ENCODE data around the gene ZNF580.
A peak's percentile ranks its signal among the peaks of the same experiment; 100 is the strongest.

The ZNF580 gene

GRCh38 chr19:55679343-55680257 is 38.8 kb downstream of the ZNF580 start:
- DNase-seq (ENCODE audit: low spot score) = no peak

DNA sequence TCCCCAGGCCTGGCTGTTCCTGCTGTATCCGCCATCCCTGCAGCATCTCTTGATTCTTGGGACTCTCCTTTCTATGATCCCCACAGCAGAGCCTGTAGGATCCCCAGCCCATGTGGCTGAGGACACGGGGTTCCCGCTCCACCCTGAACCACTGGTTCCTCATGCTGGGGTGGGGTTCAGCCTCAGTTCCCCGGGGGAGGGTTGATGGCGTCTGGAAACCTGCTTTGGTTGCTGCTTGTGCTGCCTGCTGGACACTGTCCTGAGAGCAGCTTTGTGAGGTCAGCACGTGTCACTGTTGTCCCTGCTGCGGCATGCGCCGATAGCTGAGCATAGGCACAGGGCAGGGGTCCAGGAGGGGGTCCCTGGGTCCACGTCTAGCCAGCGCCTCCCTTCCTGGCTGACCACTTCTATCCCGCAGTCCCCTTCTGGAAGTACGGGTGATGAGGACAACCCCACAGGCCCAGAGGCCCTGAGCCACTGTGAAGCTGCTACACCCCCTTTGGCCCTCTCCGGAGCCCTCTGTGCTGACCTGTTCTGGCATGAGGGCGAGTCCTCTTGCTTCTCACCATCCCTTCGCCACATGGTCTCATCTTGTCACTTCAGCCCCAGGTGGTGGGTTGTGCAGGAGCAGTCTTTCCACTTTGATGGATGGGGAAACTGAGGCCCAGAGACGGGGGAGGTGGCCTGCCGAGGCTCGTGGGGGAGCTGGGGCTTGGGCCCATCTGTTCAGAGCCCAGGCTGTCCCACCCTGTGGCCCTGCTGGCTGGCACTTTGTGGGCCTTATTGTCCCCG is 39.7 kb downstream of the ZNF580 start:
- DNase-seq (ENCODE audit: low spot score) = no peak

- DNase-seq (ENCODE audit: low spot score) = no peak
Observed at GRCh38 chr19:55681131-55682092, 40.6 kb downstream of the ZNF580 start.

- no peak for DNase-seq (ENCODE audit: low spot score)
Observed at GRCh38 chr19:55683449-55684261, 42.9 kb downstream of the ZNF580 start.

DNA sequence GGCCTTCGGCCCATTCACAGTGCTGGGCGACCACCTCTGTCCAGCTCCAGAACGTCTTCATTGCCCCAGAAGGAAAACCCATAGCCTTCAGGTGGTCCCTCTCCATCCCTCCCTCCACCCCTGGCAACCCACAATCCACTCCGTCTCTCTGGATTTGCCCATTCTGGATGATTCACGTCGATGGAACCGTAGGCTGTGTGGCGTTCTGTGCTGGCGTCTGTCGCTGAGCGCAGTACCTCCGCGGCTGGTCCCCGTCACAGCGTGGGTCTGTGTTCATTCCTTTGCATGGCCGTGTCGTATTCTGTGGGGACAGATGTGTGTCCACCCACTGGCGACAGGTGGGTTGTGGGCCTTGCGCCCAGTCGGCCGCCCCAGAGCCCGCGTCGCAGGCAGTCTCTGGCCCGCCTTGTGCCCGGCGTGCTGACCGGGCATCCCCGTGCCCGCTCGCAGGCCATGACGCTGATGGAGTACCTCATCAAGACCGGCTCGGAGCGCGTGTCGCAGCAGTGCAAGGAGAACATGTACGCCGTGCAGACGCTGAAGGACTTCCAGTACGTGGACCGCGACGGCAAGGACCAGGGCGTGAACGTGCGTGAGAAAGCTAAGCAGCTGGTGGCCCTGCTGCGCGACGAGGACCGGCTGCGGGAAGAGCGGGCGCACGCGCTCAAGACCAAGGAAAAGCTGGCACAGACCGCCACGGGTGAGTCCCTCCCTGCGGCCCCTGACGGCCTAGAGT is 44.3 kb downstream of the ZNF580 start:
- DNase-seq (ENCODE audit: low spot score) = no peak

DNA sequence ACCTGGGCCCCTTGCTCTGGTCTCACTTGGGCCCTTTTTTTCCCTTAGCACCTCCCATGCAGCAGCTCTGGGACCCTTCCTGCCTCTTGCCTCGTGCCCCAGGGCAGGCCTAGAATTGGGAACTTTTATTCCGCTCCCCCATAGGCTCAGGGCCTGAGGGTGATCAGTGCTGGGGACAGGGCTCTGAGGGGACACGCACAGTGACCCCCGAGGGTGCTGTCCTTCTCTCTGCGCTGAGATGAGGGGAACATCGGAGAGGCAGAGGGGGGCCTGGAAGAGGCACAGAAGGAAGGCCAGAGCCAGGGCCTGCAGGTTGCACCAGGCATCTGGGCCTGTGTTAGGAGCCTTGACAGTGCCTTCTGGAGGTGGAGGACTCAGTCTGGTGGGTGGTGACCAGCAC is 45.0 kb downstream of the ZNF580 start:
- no peak for DNase-seq (ENCODE audit: low spot score)

DNA sequence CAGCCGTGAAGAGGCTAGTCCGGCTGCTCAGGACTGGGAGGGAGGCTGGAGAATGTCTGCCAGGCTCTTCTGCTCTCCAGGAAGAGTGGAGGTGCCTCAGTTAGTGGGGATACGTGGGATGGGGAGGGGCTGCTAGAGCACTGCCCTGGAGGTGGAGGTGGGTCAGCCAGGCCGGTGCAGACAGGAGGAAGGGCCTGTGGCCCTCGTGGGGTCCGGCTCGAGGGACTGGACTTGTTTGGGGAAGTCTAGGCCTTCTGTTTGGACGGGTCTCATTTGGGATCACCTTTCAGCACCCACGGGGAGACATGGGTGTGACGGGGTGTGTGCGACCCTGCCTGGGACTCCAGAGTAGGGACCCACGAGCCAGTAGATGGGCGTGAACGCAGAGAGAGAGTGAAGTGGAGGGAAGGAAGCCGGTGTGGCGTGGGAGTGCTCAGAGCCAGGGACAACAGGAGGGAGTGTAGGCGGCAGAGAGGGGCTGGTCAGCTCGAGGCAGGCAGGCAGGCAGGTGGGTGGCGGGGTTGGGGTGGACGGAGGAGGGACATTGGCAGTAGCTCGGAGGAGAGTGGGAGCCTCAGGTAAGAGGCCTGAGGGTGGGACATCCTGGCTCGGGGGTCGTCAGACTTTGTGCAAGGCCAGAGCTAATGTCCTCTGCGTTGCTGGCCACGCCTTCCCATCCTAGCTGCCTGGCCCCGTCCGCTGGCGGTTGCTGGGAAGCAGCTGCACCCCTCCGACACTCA is 45.7 kb downstream of the ZNF580 start:
- no peak for DNase-seq (ENCODE audit: low spot score)

GRCh38 chr19:55687281-55688201 is 46.7 kb downstream of the ZNF580 start:
- DNase-seq (ENCODE audit: low spot score) = no peak

- DNase-seq (ENCODE audit: low spot score) = peak; percentile 38
Observed at GRCh38 chr19:55688422-55689218, 47.8 kb downstream of the ZNF580 start.

GRCh38 chr19:55689411-55690108 is 48.8 kb downstream of the ZNF580 start:
- DNase-seq (ENCODE audit: low spot score) = no peak

GRCh38 chr19:55690109-55690768 is 49.4 kb downstream of the ZNF580 start:
- no peak for DNase-seq (ENCODE audit: low spot score)

DNA sequence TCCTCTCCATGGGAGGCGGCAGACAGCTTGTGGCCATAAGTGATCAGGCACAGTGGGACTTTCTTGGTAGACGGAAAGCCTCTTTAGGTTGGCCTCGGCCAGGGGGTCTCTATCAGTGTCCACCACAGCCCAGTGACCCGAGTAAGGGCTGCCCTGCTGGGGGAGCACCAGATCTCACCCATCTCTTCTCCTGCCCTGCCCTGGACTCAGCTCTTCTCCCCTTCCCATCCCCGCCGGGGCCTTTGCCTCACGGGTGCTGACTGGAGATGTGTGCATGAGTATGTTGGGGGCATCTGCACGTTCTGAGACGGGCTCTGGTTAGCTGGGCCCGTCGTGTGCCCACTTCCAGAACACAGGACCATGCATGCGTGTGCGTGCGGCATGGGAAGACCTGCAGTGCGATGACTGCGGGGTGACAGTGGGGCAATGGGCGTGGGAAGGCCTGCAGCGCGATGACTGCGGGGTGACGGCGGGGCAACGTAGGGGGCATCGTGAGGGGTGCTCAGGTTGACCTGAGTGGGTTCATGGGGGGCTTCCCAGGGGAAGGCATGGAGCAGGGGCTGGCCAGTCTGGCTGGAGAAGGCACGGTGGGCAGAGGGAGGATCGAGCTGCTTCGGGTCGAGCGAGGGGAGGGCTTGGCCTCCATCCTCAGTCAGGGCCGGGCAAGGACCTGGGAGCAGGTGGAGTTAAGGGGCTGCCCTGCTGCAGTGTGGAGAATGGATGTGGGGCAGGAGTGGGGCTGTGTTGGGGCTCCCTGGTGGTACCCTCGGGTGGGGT is 50.2 kb downstream of the ZNF580 start:
- no peak for DNase-seq (ENCODE audit: low spot score)

DNA sequence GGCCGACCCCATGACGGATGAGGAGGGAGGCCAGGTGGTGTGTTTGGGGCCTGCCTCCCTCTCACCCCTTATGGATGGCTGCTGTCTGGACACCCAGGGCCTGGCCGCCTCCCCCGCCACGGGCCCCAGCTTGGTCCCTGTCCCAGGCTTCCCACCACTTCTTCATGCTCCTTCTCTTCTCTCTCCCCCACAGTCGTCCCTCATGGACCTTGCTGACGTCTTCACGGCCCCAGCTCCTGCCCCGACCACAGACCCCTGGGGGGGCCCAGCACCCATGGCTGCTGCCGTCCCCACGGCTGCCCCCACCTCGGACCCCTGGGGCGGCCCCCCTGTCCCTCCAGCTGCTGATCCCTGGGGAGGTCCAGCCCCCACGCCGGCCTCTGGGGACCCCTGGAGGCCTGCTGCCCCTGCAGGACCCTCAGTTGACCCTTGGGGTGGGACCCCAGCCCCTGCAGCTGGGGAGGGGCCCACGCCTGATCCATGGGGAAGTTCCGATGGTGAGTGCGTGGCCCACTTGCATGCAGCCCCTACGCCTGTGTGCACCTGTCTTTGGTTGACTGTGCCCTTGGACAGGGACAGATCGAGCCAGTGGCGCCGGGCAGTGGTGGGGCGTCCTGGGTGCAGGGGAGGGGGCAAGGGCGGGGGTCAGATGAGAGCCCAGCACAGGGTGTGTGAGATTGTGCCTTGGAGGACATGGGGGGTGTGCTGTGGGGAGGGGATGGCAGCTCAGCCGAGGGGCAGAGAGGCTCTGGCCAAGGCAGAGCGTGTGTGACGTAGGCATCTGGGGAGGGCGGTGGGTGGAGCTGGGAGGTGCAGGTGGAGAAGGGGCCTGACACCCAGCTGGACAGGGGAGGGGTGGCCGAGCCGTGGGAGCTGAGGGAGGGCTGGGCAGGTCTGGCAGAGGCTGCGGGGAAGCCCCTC is 51.0 kb downstream of the ZNF580 start:
- no peak for DNase-seq (ENCODE audit: low spot score)

DNA sequence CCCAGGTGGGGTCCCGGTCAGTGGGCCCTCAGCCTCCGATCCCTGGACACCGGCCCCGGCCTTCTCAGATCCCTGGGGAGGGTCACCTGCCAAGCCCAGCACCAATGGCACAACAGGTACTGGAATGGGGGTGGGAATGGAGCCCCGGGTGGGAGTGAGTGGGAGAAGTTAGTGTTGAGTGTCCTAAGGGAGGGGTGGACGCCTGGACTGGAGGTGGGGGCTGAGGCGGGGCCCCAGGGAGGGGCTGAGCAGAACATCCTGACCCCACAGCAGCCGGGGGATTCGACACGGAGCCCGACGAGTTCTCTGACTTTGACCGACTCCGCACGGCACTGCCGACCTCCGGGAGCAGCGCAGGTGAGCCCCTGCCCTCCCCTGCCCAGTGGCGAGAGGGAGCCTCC is 51.9 kb downstream of the ZNF580 start:
- no peak for DNase-seq (ENCODE audit: low spot score)

Measured in hematopoietic multipotent progenitor cell treated with erythropoietin and hydrocortisone succinate and interleukin-3 and kit ligand, for 17 days (in vitro differentiated cells).